ENCODE measurements around the gene CIRBP. TPM values are rescaled to one million over a fixed set of nuclear protein-coding genes. Genes with fewer than 3 reads are reported as not detected.

Gene CIRBP
- total and polyA plus RNA-seq, 4 donors, result 41.1 to 135 (median 96.9) TPM

- Histone ChIP-seq H3K4me3 (ENCODE audit: low read depth in 1 of 3, low read length in 3 of 3) (no peak overlapping the region), H3K27ac (ENCODE audit: low read depth in 1 of 2, low read length in 2 of 2) (no peak overlapping the region), H3K36me3 (ENCODE audit: control insufficient read depth in 4 of 4, insufficient read depth in 3 of 4, low read depth in 1 of 4, low read length in 3 of 4) (peaks cover 0 to 5% (median 4%) of the 10 kb centered on the region in 4 donors), H3K27me3 (ENCODE audit: control insufficient read depth in 4 of 4, insufficient read depth in 4 of 4, low read length in 3 of 4) (no peaks in the 10 kb centered on the region), H3K9me3 (ENCODE audit: control insufficient read depth in 4 of 4, low read length in 3 of 4) (no peaks in the 10 kb centered on the region), H3K4me1 (ENCODE audit: control insufficient read depth in 4 of 4, insufficient read depth in 4 of 4, low read length in 3 of 4) (peaks cover 6 to 46% (median 37%) of the 10 kb centered on the region in 4 donors), H3K9ac (ENCODE audit: low read depth in 1 of 2, low read length in 2 of 2) (no peak overlapping the region)
- DNase-seq (ENCODE audit: low spot score), result peak; percentile 90
- WGBS, result 30% methylated on average over 10 of the region's 10 CpGs
- TF ChIP-seq REST (IDR thresholded peaks at IDR 0.05), result no peak
- no peak for TF ChIP-seq TAF1 (conservative IDR thresholded peaks at IDR 0.05)
- TF ChIP-seq, protein P1, sequence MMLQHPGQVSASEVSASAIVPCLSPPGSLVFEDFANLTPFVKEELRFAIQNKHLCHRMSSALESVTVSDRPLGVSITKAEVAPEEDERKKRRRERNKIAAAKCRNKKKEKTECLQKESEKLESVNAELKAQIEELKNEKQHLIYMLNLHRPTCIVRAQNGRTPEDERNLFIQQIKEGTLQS (IDR thresholded peaks at IDR 0.05), result no peak
- no peak for TF ChIP-seq NR2F2 (IDR thresholded peaks at IDR 0.05)
- TF ChIP-seq, protein P2, sequence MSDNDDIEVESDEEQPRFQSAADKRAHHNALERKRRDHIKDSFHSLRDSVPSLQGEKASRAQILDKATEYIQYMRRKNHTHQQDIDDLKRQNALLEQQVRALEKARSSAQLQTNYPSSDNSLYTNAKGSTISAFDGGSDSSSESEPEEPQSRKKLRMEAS (IDR thresholded peaks at IDR 0.05), result no peak
- TF ChIP-seq FOXA1 (IDR thresholded peaks at IDR 0.05), result no peak
- no peak for TF ChIP-seq FOXA2 (IDR thresholded peaks at IDR 0.05)
- TF ChIP-seq, protein P3, sequence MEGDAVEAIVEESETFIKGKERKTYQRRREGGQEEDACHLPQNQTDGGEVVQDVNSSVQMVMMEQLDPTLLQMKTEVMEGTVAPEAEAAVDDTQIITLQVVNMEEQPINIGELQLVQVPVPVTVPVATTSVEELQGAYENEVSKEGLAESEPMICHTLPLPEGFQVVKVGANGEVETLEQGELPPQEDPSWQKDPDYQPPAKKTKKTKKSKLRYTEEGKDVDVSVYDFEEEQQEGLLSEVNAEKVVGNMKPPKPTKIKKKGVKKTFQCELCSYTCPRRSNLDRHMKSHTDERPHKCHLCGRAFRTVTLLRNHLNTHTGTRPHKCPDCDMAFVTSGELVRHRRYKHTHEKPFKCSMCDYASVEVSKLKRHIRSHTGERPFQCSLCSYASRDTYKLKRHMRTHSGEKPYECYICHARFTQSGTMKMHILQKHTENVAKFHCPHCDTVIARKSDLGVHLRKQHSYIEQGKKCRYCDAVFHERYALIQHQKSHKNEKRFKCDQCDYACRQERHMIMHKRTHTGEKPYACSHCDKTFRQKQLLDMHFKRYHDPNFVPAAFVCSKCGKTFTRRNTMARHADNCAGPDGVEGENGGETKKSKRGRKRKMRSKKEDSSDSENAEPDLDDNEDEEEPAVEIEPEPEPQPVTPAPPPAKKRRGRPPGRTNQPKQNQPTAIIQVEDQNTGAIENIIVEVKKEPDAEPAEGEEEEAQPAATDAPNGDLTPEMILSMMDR (IDR thresholded peaks at IDR 0.05; ENCODE audit: low read depth, low read length, missing input control), result peak; percentile 94
- no peak for TF ChIP-seq SP1 (IDR thresholded peaks at IDR 0.05)
- TF ChIP-seq ZBTB33 (IDR thresholded peaks at IDR 0.05), result no peak
- no peak for TF ChIP-seq RXRA (IDR thresholded peaks at IDR 0.05)
- TF ChIP-seq HNF4G (IDR thresholded peaks at IDR 0.05), result no peak
- TF ChIP-seq GABPA (IDR thresholded peaks at IDR 0.05 in 1 of 2, conservative IDR thresholded peaks at IDR 0.05 in 1 of 2), result no peak
- TF ChIP-seq RAD21 (IDR thresholded peaks at IDR 0.05), result peak; percentile 95 to 97
Measured at GRCh38 chr19:1279782-1280341, 10.7 kb downstream of the CIRBP start.

Data from liver (tissue), 9 donors.